Neural cell (in vitro differentiated cells): ENCODE results near the gene PDE2A. TPM values are rescaled to one million over a fixed set of nuclear protein-coding genes. Genes with fewer than 3 reads are reported as not detected.

Source experiments
- H2AFZ ChIP-seq: fragments of 200-600, 300-800 bp; sonication (generic), shearing (Covaris generic); 2 replicates; pipeline ENCODE4 v1.6.0; 2014; ENCODE audit warnings: low read depth, mild to moderate bottlenecking, antibody characterized with exemption, low read length, moderate library complexity
- H3F3A ChIP-seq: fragments of 200-600 bp; shearing (Covaris generic); 2 replicates; pipeline ENCODE4 v1.6.1; 2016; ENCODE audit warnings: mild to moderate bottlenecking, moderate library complexity, mixed read lengths, antibody characterized with exemption, low read length; ENCODE audit not compliant: insufficient read depth, poor library complexity, severe bottlenecking
- H3K27ac ChIP-seq: fragments of 200-600, 300-800 bp; sonication (generic), shearing (Covaris generic); 2 replicates; pipeline ENCODE4 v1.5.1; 2014; ENCODE audit warnings: mild to moderate bottlenecking, low read length, moderate library complexity
- H3K27me3 ChIP-seq: fragments of 300-800, 200-600 bp; sonication (generic), shearing (Covaris generic); 2 replicates; pipeline ENCODE4 v1.6.0; 2014; ENCODE audit warnings: mild to moderate bottlenecking, low read depth, low read length, moderate library complexity; ENCODE audit not compliant: insufficient read depth
- H3K36me3 ChIP-seq: fragments of 300-800, 200-600 bp; sonication (generic), shearing (Covaris generic); 2 replicates; pipeline ENCODE4 v1.5.1; 2014; ENCODE audit warnings: mild to moderate bottlenecking, antibody characterized with exemption, low read length, moderate library complexity; ENCODE audit not compliant: insufficient read depth
- H3K4me2 ChIP-seq: fragments of 300-800, 200-600 bp; sonication (generic), shearing (Covaris generic); 2 replicates; pipeline ENCODE4 v1.6.0; 2014; ENCODE audit warnings: mild to moderate bottlenecking, low read length
- H3K4me3 ChIP-seq: fragments of 300-800, 200-600 bp; sonication (generic), shearing (Covaris generic); 2 replicates; pipeline ENCODE4 v1.5.1; 2014; ENCODE audit warnings: mild to moderate bottlenecking, low read length, moderate library complexity
- H3K79me2 ChIP-seq: fragments of 200-600 bp; shearing (Covaris generic); replicated peaks from 2 replicates; pipeline ENCODE4 v1.6.0; 2014; ENCODE audit warnings: mild to moderate bottlenecking, low read length, moderate library complexity; ENCODE audit not compliant: insufficient read depth
- H3K9ac ChIP-seq: fragments of 300-800, 200-600 bp; sonication (generic), shearing (Covaris generic); 2 replicates; pipeline ENCODE4 v1.6.1; 2016; ENCODE audit warnings: mild to moderate bottlenecking, low read length, mixed read lengths
- H3K9me2 ChIP-seq: fragments of 200-600 bp; shearing (Covaris generic); 2 replicates; pipeline ENCODE4 v1.6.1; 2016; ENCODE audit warnings: mild to moderate bottlenecking, low read length, mixed read lengths; ENCODE audit not compliant: insufficient read depth
- H3K9me3 ChIP-seq: fragments of 200-600, 300-800 bp; sonication (generic), shearing (Covaris generic); 2 replicates; pipeline ENCODE4 v1.6.1; 2016; ENCODE audit warnings: mild to moderate bottlenecking, mixed run types, low read length, moderate library complexity, mixed read lengths
- H4K20me1 ChIP-seq: fragments of 200-600 bp; shearing (Covaris generic); 2 replicates; pipeline ENCODE4 v1.6.1; 2016; ENCODE audit warnings: mild to moderate bottlenecking, mixed run types; ENCODE audit not compliant: insufficient read depth
- EP300 ChIP-seq: fragments of 450-650 bp; conservative IDR thresholded peaks from 2 replicates; pipeline ENCODE4 v1.6.1; 2014; ENCODE audit warnings: antibody characterized with exemption, mild to moderate bottlenecking, moderate library complexity; ENCODE audit not compliant: poor library complexity, severe bottlenecking
- EZH2 ChIP-seq: fragments of 200-600, 300-800 bp; shearing (Covaris generic), sonication (generic); IDR thresholded peaks from 2 replicates; pipeline ENCODE4 v1.6.1; 2014; ENCODE audit warnings: antibody characterized with exemption, low read length, borderline replicate concordance, mild to moderate bottlenecking; ENCODE audit not compliant: insufficient read depth, poor library complexity, severe bottlenecking
- MXI1 ChIP-seq: fragments of 450-650 bp; conservative IDR thresholded peaks from 2 replicates; pipeline ENCODE4 v1.6.1; 2014; ENCODE audit warnings: antibody characterized with exemption, mild to moderate bottlenecking; ENCODE audit not compliant: poor library complexity, severe bottlenecking
- POLR2AphosphoS5 ChIP-seq: IDR thresholded peaks from 2 replicates; pipeline ENCODE4 v1.6.1; 2012
- RAD21 ChIP-seq: fragments of 450-650 bp; conservative IDR thresholded peaks from 2 replicates; pipeline ENCODE4 v1.6.1; 2014; ENCODE audit warnings: antibody characterized with exemption, mild to moderate bottlenecking, moderate library complexity
- REST ChIP-seq: IDR thresholded peaks from 2 replicates; pipeline ENCODE4 v1.6.1; 2012; ENCODE audit warnings: borderline replicate concordance
- SMC3 ChIP-seq: fragments of 450-650 bp; conservative IDR thresholded peaks from 2 replicates; pipeline ENCODE4 v1.6.1; 2014; ENCODE audit warnings: antibody characterized with exemption, mild to moderate bottlenecking, moderate library complexity; ENCODE audit not compliant: poor library complexity
- TAF1 ChIP-seq: IDR thresholded peaks from 2 replicates; pipeline ENCODE4 v1.6.1; 2012; ENCODE audit warnings: low read depth
- polyA plus RNA-seq: library from polyadenylated mRNA; depleted of rRNA; stranded (reverse); fragments of >200 nt; gene quantifications from 2 replicates; pipeline ENCODE4 v1.2.3, GENCODE V29; 2014
- TF ChIP-seq, protein P1 (sequence below): fragments of 450-650 bp; IDR thresholded peaks from 2 replicates; pipeline ENCODE4 v1.5.1; 2014; ENCODE audit warnings: antibody characterized with exemption, mild to moderate bottlenecking, moderate library complexity; ENCODE audit not compliant: poor library complexity, severe bottlenecking

The PDE2A gene
- polyA plus RNA-seq, 1 donor from 2014 or later = 11.6 TPM

DNA sequence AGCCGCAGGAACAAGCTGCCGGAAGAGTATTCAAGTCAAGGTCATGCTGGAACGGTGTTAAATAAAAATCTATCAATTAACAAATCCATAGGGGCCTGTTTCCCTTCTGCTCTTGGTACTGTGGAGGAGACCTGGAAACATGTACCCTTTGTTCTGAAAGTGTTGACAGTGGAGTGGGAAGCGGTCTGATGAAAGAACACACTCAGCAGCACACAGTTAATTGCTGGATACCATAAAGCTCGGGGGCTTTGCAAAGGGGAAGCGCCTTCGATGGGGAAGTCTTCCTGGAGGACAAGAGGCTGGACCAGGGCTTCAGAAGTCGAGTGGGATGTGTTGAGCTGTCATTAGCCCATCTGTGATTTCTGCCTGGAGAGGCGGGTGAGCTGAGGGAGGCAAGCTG is 127.4 kb downstream of the PDE2A start:
- Histone ChIP-seq H3K27ac (no peak overlapping the region), H3K4me3 (no peak overlapping the region), H2AFZ (no peak overlapping the region), H3K9me2 (no peaks in the 10 kb centered on the region), H3K9me3 (no peaks in the 10 kb centered on the region), H3K36me3 (no peaks in the 10 kb centered on the region), H3K4me2 (no peak overlapping the region), H3K79me2 (no peaks in the 10 kb centered on the region), H3K9ac (no peak overlapping the region), H4K20me1 (no peaks in the 10 kb centered on the region), H3K27me3 (no peaks in the 10 kb centered on the region), H3F3A (no peaks in the 10 kb centered on the region)
- TF ChIP-seq MXI1 = no peak
- no peak for TF ChIP-seq TAF1
- no peak for TF ChIP-seq REST
- no peak for TF ChIP-seq POLR2AphosphoS5
- TF ChIP-seq, protein P1, sequence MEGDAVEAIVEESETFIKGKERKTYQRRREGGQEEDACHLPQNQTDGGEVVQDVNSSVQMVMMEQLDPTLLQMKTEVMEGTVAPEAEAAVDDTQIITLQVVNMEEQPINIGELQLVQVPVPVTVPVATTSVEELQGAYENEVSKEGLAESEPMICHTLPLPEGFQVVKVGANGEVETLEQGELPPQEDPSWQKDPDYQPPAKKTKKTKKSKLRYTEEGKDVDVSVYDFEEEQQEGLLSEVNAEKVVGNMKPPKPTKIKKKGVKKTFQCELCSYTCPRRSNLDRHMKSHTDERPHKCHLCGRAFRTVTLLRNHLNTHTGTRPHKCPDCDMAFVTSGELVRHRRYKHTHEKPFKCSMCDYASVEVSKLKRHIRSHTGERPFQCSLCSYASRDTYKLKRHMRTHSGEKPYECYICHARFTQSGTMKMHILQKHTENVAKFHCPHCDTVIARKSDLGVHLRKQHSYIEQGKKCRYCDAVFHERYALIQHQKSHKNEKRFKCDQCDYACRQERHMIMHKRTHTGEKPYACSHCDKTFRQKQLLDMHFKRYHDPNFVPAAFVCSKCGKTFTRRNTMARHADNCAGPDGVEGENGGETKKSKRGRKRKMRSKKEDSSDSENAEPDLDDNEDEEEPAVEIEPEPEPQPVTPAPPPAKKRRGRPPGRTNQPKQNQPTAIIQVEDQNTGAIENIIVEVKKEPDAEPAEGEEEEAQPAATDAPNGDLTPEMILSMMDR = no peak
- TF ChIP-seq RAD21 = no peak
- TF ChIP-seq SMC3 = no peak
- TF ChIP-seq EZH2 = no peak
- TF ChIP-seq EP300 = no peak

- no peak overlapping the region for H3K4me2 ChIP-seq
- no peaks in the 10 kb centered on the region for H3K9me2 ChIP-seq
- H3K9ac ChIP-seq = no peak overlapping the region
- H3K27me3 ChIP-seq = no peaks in the 10 kb centered on the region
- H3K36me3 ChIP-seq = no peaks in the 10 kb centered on the region
- TF ChIP-seq EP300 (no peak), MXI1 (no peak), RAD21 (no peak), SMC3 (no peak), REST (no peak), TAF1 (no peak), EZH2 (no peak), POLR2AphosphoS5 (no peak)
- TF ChIP-seq, protein P1 = no peak
- H3F3A ChIP-seq = no peaks in the 10 kb centered on the region
- no peaks in the 10 kb centered on the region for H3K79me2 ChIP-seq
- H3K27ac ChIP-seq = no peak overlapping the region
- H3K9me3 ChIP-seq = no peaks in the 10 kb centered on the region
- no peaks in the 10 kb centered on the region for H4K20me1 ChIP-seq
- no peak overlapping the region for H3K4me3 ChIP-seq
- no peak overlapping the region for H2AFZ ChIP-seq
Measured at GRCh38 chr11:72544589-72544988, 129.6 kb downstream of the PDE2A start.
